ENCODE results near the gene MEX3D.

- no peak for TF ChIP-seq POLR2AphosphoS5 (IDR thresholded peaks at IDR 0.05; ENCODE audit: low read depth, low read length)
- TF ChIP-seq REST (IDR thresholded peaks at IDR 0.05; ENCODE audit: insufficient read depth in 1 of 2, low read depth in 2 of 2, low read length in 2 of 2), result no peak
- TF ChIP-seq TAF1 (IDR thresholded peaks at IDR 0.05; ENCODE audit: borderline replicate concordance, insufficient read depth, low read length), result no peak
- no peak for TF ChIP-seq SIN3A (IDR thresholded peaks at IDR 0.05; ENCODE audit: borderline replicate concordance, insufficient read depth, low read length)
- TF ChIP-seq FOXP2 (optimal IDR thresholded peaks at IDR 0.05; ENCODE audit: borderline replicate concordance, extremely low read depth, extremely low read length, insufficient read depth), result no peak
Measured at GRCh38 chr19:1560286-1560882, 7.7 kb downstream of the MEX3D start.

Measured in PFSK-1 (cell line).